Non-pigmented ciliary epithelial cell (primary cell): ENCODE results near the gene ELP2.
"Not testable (repeated sequence)": the region's sequence is repeated elsewhere in the genome, so short reads cannot be mapped to it uniquely, and the experiment has no call there.

Experiments
- DNase-seq: peaks from one replicate; pipeline ENCODE4 v3.0.0-alpha.2; 2010; ENCODE audit warnings: low read depth

The ELP2 gene

GRCh38 chr18:36160959-36161371, 31.3 kb downstream of the ELP2 start:
- no peak for DNase-seq

- DNase-seq, result no peak
Observed at GRCh38 chr18:36162981-36163380, 33.3 kb downstream of the ELP2 start.

DNA sequence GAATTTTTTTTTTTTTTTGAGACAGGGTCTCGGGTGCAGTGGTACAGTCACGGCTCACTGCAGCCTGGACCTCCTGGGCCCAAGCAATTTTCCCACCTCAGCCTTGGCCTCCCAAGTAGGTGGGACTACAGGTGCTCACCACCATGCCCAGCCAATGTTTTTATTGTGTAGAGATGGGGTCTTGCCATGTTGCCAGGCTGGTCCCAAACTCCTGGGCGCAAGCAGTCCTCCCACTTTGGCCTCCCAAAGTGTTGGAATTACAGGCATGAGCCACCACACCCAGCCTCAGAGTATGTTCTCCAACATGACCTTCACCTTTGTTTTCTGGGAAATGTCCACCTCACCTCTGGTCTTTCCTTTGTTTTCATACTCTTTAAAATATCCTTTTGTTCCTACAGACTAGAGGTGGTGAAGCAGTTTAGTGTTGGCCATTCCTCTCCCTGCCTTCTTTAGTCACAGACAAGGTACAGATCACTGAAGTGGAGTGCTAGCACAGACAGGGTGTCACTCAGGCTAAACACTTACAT, 38.1 kb downstream of the ELP2 start:
- DNase-seq, result no peak

- not testable (repeated sequence) for DNase-seq
Observed at GRCh38 chr18:36168296-36168695, 38.6 kb downstream of the ELP2 start.

DNA sequence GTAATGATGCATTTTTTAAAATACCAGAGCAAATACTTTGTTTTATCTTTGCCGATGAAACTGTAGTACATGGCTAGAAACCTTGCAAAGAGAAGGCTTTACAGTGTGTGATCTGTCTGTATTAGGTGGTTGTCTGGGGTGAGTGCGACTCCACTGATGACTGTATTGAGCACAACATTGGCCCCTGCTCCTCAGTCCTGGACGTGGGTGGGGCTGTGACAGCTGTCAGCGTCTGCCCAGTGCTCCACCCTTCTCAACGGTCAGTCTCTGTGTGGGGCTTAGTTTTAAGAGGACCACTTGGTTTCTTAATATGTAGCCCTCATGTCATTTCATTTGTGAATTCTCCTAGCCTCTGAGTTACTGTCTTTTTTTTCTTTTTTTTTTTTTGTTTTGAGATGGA, 40.2 kb downstream of the ELP2 start:
- no peak for DNase-seq

GRCh38 chr18:36175481-36175880, 45.8 kb downstream of the ELP2 start:
- no peak for DNase-seq

GRCh38 chr18:36176177-36176584, 46.5 kb downstream of the ELP2 start:
- DNase-seq, result no peak

DNA sequence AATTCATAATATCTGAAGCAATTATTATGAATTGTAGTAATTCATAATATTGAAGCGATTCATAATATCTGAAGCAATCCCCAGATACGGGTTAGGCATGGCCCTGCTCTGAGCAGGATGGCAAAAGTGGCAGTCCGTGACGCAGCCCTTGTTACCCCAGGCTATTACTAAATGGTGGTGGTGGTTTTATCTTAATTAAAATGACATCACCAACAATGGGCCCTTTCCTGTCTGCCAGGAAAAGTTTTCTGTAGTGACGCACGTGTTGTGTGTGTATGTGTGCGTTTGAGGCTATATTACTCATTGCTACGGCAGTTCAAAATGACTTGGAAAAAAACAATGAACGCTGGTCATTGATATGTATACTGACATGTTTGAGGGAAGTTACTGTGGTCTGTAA, 47.0 kb downstream of the ELP2 start:
- DNase-seq, result no peak

DNA sequence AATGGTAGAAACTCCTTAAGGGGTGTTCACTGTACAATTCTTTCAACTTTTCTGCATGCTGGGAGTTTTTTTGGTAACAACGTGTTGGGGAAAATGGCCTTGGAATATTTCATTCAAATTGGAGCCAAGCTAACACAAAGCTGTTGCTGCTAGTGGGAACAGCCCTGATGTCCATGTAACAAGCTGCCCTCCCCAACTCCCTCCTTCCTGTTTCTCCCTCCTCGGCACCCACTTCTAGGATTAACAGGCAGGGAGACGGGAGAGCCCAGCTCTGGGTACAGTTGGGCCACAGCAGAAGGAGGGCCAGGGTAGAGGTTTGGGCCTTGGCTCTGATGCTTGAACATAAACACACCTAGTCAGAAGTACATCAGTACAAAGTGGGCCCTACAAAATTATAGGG, 48.2 kb downstream of the ELP2 start:
- DNase-seq, result no peak

GRCh38 chr18:36179562-36180355, 50.1 kb downstream of the ELP2 start:
- no peak for DNase-seq

DNA sequence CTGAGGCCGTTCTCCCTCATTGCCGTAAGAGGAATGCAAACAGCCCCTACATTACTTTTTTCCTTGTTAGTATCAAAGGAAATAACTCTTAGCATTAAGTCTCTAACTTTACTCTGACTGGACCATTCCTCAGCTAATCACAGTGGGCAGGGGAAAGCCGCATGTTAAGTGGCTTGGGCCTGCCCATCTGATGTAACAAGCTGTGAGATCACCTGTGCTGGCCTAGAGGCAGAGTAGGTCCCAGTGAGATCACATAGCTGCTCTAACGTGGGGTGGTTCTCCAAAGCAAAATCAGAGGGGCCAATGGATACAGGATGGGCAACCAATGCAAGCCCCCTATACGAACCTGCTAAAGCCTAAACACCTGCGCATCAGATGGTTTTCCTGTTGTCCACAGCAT, 51.7 kb downstream of the ELP2 start:
- no peak for DNase-seq

DNA sequence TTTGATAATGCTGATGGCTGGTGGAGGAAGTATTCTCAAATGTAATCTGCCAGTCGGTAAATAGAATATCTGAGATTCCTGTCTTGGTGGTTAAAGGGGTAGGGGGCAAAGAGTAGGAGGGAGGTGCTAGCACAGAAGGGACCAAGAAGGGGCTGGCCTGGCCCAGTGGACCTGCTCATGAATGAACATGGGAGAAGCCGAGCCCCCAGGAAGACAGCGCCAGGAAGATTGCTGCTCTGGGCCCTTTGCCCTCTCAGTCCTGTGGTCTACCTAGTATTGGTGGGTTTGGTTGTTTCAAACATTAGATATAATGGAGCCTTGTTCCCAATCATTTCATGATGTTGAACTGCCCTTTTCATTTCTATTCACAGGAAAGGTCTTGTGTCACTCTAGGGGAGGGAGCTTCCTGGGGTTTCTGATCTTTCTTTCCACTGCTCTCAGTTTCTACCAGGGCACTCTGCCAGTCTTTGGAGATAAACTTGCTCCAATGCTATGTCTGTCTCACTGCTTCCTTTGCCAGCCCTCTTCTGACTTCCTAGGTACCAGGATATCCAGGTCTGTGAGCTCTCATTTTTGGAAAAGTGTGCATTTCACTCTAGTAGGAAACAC, 52.3 kb downstream of the ELP2 start:
- DNase-seq, result no peak

GRCh38 chr18:36183033-36183432, 53.3 kb downstream of the ELP2 start:
- DNase-seq, result no peak

DNA sequence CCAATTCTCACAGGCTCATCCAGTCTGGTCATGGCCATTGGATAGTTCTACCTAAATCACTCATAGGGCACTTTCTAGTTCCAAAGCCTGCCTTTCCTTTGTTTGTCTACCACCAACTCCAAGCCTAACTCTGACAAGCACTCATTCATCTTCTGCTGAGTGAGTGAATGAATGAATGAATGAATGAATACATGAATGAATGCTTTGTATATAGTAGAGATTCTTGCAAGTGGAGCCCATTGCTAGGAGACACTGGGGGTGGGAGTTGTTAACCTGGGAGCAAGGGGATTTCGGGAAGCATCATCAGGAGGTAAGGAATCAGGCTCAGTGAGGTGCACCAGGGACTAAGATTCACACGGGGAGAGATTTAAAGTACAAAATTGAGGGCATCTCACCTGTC, 54.3 kb downstream of the ELP2 start:
- DNase-seq, result no peak

GRCh38 chr18:36185157-36185556, 55.5 kb downstream of the ELP2 start:
- DNase-seq, result no peak

DNA sequence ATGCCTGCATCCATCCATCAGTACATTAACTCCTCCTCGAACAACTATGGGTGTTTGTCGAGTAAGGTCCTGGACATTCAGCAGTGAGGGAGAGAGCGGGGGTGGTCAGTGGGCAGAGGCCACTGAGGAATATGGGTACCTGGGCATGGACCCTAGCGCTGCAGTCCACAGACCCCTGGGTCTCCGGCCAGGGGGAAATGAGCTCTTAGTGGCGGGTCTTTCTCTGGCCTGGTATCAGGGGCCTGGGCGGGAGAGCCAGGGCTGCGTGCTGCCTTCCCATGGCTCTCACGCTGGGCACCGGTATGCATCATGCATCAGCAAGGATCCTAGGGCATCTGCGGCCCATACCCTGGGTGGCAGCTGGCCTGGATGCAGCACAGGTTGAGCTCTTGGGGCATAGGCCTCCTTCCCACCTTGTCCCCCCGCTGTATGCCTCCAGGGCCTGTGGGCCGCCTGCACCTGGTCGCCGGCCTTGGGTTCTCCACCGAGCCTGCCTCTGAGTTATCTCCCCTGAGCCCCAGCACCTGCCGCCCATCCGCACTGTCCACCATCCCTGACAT, 56.3 kb downstream of the ELP2 start:
- no peak for DNase-seq

DNA sequence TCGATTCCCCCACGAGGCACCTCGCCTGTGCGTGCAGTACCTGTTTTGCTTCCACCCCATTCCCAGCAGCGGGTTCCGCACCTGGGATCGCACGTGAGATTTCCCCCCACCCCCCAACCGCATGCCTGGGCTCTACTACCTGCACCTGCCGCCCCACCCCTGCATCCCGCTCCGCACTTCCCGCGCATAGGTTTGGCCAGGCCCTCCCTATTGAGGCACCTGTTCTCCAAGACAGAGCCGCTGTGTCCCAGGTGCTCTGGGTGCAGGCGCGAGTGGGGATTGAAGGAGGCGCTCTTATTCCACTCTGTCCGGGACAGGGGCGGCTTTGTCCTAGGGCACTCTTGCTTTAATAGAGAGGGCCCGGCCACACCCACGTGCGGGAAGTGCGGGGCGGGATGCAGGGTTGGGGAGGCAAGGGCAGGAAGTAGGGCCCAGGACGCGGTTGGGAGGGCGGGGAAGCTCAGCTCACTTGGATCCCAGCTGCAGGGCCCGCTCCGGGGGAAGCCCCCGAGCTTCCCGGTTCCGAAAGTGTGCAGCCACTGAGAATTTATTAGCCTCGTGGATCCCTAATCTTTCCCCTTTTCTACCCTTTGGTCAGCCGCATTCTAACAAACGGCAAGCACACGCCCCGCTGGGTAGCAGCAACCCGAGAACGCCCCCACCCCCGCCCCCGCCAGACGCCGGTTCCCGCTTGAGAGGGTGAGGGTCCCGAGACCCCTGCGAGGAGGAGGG, 56.9 kb downstream of the ELP2 start:
- DNase-seq, result no peak

DNA sequence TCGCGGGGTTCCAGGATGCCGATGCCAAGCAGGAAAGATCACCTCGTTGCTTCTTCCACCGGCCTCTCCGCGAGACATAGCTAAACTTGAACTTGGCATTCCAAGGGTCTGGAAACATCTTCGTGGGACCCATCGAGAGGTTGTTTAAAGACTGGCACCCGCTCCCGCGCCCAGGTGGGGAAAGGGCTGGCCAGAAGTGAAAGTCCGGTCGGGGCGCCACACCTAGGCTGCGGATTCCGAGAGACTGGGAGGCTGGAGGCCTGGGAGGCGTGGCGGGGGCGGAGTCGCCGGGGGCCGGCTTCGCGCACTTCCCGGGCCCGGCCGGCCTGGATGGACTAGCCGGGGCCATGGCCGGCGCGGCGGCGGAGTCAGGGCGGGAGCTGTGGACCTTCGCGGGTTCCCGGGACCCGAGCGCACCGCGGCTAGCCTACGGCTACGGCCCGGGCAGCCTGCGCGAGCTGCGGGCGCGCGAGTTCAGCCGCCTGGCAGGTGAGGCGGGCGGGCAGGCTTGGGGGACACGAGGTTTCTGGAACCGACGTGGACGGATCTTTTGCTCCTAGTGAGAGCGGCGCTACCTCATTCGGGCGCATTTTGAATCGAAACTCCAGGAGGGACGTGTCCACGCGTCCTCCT, 57.6 kb downstream of the ELP2 start, which contains the start of gene MOCOS:
TSS of gene MOCOS (plus strand) at position 305 of the 633 bp plus-strand sequence. CDS start at position 348, 43 bp downstream.
- DNase-seq, result no peak

- DNase-seq, result no peak
Observed at GRCh38 chr18:36187826-36188721, 58.4 kb downstream of the ELP2 start.

GRCh38 chr18:36188916-36189315, 59.2 kb downstream of the ELP2 start:
- DNase-seq, result no peak

DNA sequence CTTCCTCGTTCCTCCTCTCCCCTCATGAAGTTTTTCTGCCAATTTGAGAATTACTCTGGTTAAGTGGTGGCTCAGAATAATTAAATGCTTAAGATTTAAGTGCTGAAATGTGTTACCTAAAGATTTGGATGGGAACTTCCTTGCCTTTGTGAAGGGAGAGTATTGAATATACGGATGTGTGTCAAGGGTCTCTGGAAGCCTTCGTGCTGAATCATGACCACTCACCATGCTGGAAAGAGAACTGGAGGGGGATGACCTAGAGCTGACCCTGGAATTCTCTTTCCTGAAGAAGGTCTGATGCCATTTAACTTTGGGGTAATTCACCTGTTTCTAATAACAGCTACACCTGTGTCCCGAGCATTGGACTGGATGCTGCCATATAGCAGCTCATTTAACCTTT, 59.8 kb downstream of the ELP2 start:
- DNase-seq, result no peak
